Measurements from ENCODE around the gene MYZAP. TPM values are rescaled to one million over a fixed set of nuclear protein-coding genes. Genes with fewer than 3 reads are reported as not detected.
A peak's percentile ranks its signal among the peaks of the same experiment; 100 is the strongest.

Gene MYZAP
- total RNA-seq, 1 experiment from 2014 or later = 6.0 TPM

- ATAC-seq (no peak), DNase-seq (no peak)
- Histone ChIP-seq H3K4me2 (ENCODE audit: low read length) (no peak overlapping the region), H3K27me3 (ENCODE audit: low read length) (no peaks in the 10 kb centered on the region), H2AFZ (ENCODE audit: low read length) (no peak overlapping the region), H3K36me3 (ENCODE audit: low read depth, low read length) (no peaks in the 10 kb centered on the region), H3K9ac (ENCODE audit: low read length) (peak overlapping the region; percentile 42; the same call in 1 of the 2 replicates), H3K79me2 (ENCODE audit: low read length) (no peaks in the 10 kb centered on the region; the same call in 1 of the 2 replicates), H4K20me1 (ENCODE audit: low read length) (no peaks in the 10 kb centered on the region), H3K9me2 (replicated peaks; ENCODE audit: low read length) (no peaks in the 10 kb centered on the region), H3K9me3 (ENCODE audit: low read length) (no peaks in the 10 kb centered on the region), H3K4me1 (ENCODE audit: insufficient read depth, low read length) (peaks cover 70% of the 10 kb centered on the region), H3K4me3 (ENCODE audit: low read length) (no peak overlapping the region), H3F3A (ENCODE audit: low read length, unreplicated experiment) (no peaks in the 10 kb centered on the region), H3K27ac (ENCODE audit: low read length) (peak overlapping the region; percentile 95)
- BruUV-seq (replicated peaks) = no TSS peak
- intact Hi-C loops (cut with micrococcal nuclease) = no loop called here
- POLR2A ChIA-PET (ENCODE audit: unreplicated experiment) = no interaction called here
- CTCF ChIA-PET = interaction anchor here (0.7 kb wide), 1 partner anchor 46 kb away, joined by 3 read pairs; no protein-coding TSS in a partner anchor
- TF ChIP-seq EZH2 (IDR thresholded peaks at IDR 0.05; ENCODE audit: low read length, unreplicated experiment) (no peak), EZH2phosphoT487 (IDR thresholded peaks at IDR 0.05; ENCODE audit: borderline replicate concordance, low read length) (no peak), CTCF (conservative IDR thresholded peaks at IDR 0.05; ENCODE audit: low read depth, low read length) (no peak)
These were observed 19.4 kb downstream of the MYZAP start for GRCh38 chr15:57611123-57611522.

- Histone ChIP-seq H2AFZ (ENCODE audit: low read length) (no peak overlapping the region), H3K4me2 (ENCODE audit: low read length) (peak overlapping the region; percentile 29; the same call in 1 of the 2 replicates), H3K79me2 (ENCODE audit: low read length) (no peaks in the 10 kb centered on the region; the same call in 1 of the 2 replicates), H4K20me1 (ENCODE audit: low read length) (no peaks in the 10 kb centered on the region), H3K4me1 (ENCODE audit: insufficient read depth, low read length) (peaks cover 67% of the 10 kb centered on the region), H3F3A (ENCODE audit: low read length, unreplicated experiment) (no peaks in the 10 kb centered on the region), H3K9me3 (ENCODE audit: low read length) (no peaks in the 10 kb centered on the region), H3K27me3 (ENCODE audit: low read length) (no peaks in the 10 kb centered on the region), H3K36me3 (ENCODE audit: low read depth, low read length) (no peaks in the 10 kb centered on the region), H3K9me2 (replicated peaks; ENCODE audit: low read length) (no peaks in the 10 kb centered on the region), H3K27ac (ENCODE audit: low read length) (peak overlapping the region; percentile 95), H3K9ac (ENCODE audit: low read length) (peak overlapping the region; percentile 35; the same call in 1 of the 2 replicates), H3K4me3 (ENCODE audit: low read length) (no peak overlapping the region)
- no TSS peak for BruUV-seq (replicated peaks)
- POLR2A ChIA-PET (ENCODE audit: unreplicated experiment) = interaction anchor here (0.6 kb wide), 1 partner anchor 61 kb away, joined by 3 read pairs; no protein-coding TSS in a partner anchor
- DNase-seq (peak; percentile 84), ATAC-seq (peak; percentile 54)
- intact Hi-C loops (cut with micrococcal nuclease) = loop anchor here (1.0 kb wide), 1 partner anchor 51 kb away; no protein-coding TSS in a partner anchor
- TF ChIP-seq EZH2 (IDR thresholded peaks at IDR 0.05; ENCODE audit: low read length, unreplicated experiment) = no peak
- peak; percentile 71 for TF ChIP-seq CTCF (conservative IDR thresholded peaks at IDR 0.05; ENCODE audit: low read depth, low read length)
- CTCF ChIA-PET = interaction anchor here (0.7 to 1.0 kb wide), 2 partner anchors 47 to 51 kb away, joined by 3 to 4 read pairs; no protein-coding TSS in a partner anchor
These were observed 20.2 kb downstream of the MYZAP start for GRCh38 chr15:57611938-57612337.

GRCh38 chr15:57614241-57614640, 22.5 kb downstream of the MYZAP start:
- CTCF ChIA-PET = no interaction called here
- H3K4me2 ChIP-seq (ENCODE audit: low read length) = peak overlapping the region; percentile 37; the same call in 1 of the 2 replicates

More at GRCh38 chr15:57614241-57614640, 22.5 kb downstream of the MYZAP start:
- Histone ChIP-seq H2AFZ (ENCODE audit: low read length) (no peak overlapping the region), H3K27ac (ENCODE audit: low read length) (peak overlapping the region; percentile 85), H3K9me3 (ENCODE audit: low read length) (no peaks in the 10 kb centered on the region), H3K9ac (ENCODE audit: low read length) (peak overlapping the region; percentile 69), H3K27me3 (ENCODE audit: low read length) (no peaks in the 10 kb centered on the region), H3K4me3 (ENCODE audit: low read length) (no peak overlapping the region), H3K9me2 (replicated peaks; ENCODE audit: low read length) (no peaks in the 10 kb centered on the region), H3K79me2 (ENCODE audit: low read length) (no peaks in the 10 kb centered on the region; the same call in 1 of the 2 replicates), H3K4me1 (ENCODE audit: insufficient read depth, low read length) (peaks cover 46% of the 10 kb centered on the region), H3F3A (ENCODE audit: low read length, unreplicated experiment) (no peaks in the 10 kb centered on the region), H3K36me3 (ENCODE audit: low read depth, low read length) (no peaks in the 10 kb centered on the region), H4K20me1 (ENCODE audit: low read length) (no peaks in the 10 kb centered on the region)
- no peak for DNase-seq
- intact Hi-C loops (cut with micrococcal nuclease) = no loop called here
- peak; percentile 35 for ATAC-seq
- POLR2A ChIA-PET (ENCODE audit: unreplicated experiment) = no interaction called here
- TF ChIP-seq CTCF (conservative IDR thresholded peaks at IDR 0.05; ENCODE audit: low read depth, low read length) (no peak), EZH2phosphoT487 (IDR thresholded peaks at IDR 0.05; ENCODE audit: borderline replicate concordance, low read length) (no peak), EZH2 (IDR thresholded peaks at IDR 0.05; ENCODE audit: low read length, unreplicated experiment) (no peak)
- BruUV-seq (replicated peaks) = no TSS peak

Measured in PC-3 (cell line).